Hepatocyte (in vitro differentiated cells): Measurements from ENCODE around the gene CPSF4.

ENCODE experiments used
- EZH2 ChIP-seq: fragments of 200-600 bp; sonication (generic); IDR thresholded peaks from 2 replicates; pipeline ENCODE4 v1.6.1; 2016; ENCODE audit warnings: antibody characterized with exemption, mild to moderate bottlenecking, borderline replicate concordance
- EZH2phosphoT487 ChIP-seq: fragments of 200-600 bp; sonication (generic); IDR thresholded peaks from one replicate; pipeline ENCODE4 v1.6.1; 2018; ENCODE audit warnings: antibody characterized with exemption, mild to moderate bottlenecking, low read depth, moderate library complexity; ENCODE audit not compliant: unreplicated experiment, severe bottlenecking
- TF ChIP-seq, protein P1 (sequence below): fragments of 200-600 bp; sonication (generic); IDR thresholded peaks from 2 replicates; pipeline ENCODE4 v1.5.1; 2016; ENCODE audit warnings: antibody characterized with exemption, mild to moderate bottlenecking; ENCODE audit not compliant: poor library complexity

DNA sequence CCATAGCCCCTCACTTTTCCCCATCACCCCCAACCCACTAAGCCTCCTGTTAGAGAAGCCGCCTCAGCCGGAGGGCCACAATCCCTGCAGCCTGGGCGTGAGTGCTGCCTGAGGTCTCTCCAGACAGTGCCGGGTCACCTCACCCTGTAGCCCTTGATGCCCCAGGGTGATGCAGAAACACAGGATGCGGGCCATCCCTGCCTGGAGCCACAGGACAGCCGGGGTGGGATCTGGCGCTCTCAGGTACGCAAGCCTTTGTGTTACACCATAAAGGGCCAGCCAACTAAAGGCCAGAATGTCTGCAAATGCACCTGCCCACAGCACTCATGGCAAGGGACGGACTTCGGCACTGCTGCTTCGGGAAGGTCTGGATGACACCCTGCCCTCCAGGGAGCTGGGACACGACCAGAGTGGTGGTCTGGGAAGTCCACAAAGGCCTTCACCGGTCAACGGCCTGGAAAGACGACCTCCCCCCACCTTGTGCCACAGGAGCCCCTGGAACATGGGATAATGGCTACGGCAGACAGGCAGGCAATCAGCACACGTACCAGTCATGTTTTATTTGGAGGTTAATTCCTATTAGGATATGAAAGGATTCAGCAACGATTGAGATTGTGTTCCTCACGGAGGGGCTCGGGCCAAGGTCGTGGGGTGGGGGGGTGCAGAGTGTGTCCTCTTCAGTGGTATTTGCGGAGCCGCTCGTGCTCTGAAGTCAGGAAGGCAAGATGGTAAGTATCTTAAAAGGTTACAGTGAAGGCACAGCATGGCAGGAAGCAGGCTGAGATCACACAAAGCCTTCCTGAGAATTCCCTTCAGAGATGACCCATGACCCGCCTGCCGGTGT, 19.1 kb downstream of the CPSF4 start:
- TF ChIP-seq, protein P1, sequence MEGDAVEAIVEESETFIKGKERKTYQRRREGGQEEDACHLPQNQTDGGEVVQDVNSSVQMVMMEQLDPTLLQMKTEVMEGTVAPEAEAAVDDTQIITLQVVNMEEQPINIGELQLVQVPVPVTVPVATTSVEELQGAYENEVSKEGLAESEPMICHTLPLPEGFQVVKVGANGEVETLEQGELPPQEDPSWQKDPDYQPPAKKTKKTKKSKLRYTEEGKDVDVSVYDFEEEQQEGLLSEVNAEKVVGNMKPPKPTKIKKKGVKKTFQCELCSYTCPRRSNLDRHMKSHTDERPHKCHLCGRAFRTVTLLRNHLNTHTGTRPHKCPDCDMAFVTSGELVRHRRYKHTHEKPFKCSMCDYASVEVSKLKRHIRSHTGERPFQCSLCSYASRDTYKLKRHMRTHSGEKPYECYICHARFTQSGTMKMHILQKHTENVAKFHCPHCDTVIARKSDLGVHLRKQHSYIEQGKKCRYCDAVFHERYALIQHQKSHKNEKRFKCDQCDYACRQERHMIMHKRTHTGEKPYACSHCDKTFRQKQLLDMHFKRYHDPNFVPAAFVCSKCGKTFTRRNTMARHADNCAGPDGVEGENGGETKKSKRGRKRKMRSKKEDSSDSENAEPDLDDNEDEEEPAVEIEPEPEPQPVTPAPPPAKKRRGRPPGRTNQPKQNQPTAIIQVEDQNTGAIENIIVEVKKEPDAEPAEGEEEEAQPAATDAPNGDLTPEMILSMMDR, result no peak
- TF ChIP-seq EZH2, result no peak
- TF ChIP-seq EZH2phosphoT487, result no peak
